Central memory CD8-positive, alpha-beta T cell (primary cell): ENCODE data around the gene RUNX1.

Experiments
- ATAC-seq: fragments of 150-1000 bp; cut with Tn5 transposase; replicated peaks from 2 replicates; pipeline ENCODE4 v1.10.0; 2022; ENCODE audit warnings: mild to moderate bottlenecking, moderate FRiP score, moderate number of reproducible peaks; ENCODE audit not compliant: poor library complexity, severe bottlenecking; ENCODE audit errors: extremely low read depth
- DNase-seq, 2 donors: peaks; one replicate each; pipeline ENCODE4 v3.0.0; 2021; ENCODE audit warnings: low spot score in 2 of 2
- H3K27ac Mint-ChIP-seq: one replicate; pipeline ENCODE4 v1.8.0; 2022; ENCODE audit warnings: low read depth, mild to moderate bottlenecking, moderate library complexity, mixed read lengths
- H3K27me3 Mint-ChIP-seq: one replicate; pipeline ENCODE4 v1.8.0; 2022; ENCODE audit warnings: mixed read lengths
- H3K36me3 Mint-ChIP-seq: one replicate; pipeline ENCODE4 v1.8.0; 2022; ENCODE audit warnings: mild to moderate bottlenecking, moderate library complexity, mixed read lengths; ENCODE audit not compliant: insufficient read depth
- H3K4me1 Mint-ChIP-seq: one replicate; pipeline ENCODE4 v1.8.0; 2022; ENCODE audit warnings: mixed read lengths
- H3K4me3 Mint-ChIP-seq: one replicate; pipeline ENCODE4 v1.8.0; 2022; ENCODE audit warnings: mild to moderate bottlenecking, moderate library complexity, mixed read lengths
- H3K9me3 Mint-ChIP-seq: one replicate; pipeline ENCODE4 v1.8.0; 2022; ENCODE audit warnings: mixed read lengths

Gene RUNX1

DNA sequence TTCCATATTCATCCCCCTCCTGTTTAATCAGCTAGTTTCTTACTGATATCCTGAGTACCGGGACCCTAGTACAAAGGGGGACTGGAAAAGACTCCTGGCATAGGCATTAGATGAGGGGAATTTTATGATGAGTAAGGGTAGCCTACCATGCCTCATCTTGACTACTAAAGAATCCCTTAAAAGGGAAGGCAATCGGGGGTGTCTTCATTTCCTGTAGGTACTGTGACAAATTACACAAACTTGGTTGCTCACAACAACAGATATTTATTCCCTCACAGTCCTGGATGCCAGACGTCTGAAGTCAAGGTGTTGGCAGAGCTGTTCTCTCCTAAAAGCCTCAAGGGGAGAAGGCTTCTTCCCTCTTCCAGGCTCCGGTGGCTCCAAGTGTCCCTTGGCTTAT is 28.9 kb upstream of the RUNX1 start:
- no peaks in the 10 kb centered on the region for H3K9me3 Mint-ChIP-seq
- no peaks in the 10 kb centered on the region for H3K36me3 Mint-ChIP-seq
- DNase-seq = no peak
- no peaks in the 10 kb centered on the region for H3K27me3 Mint-ChIP-seq
- H3K27ac Mint-ChIP-seq = no peak overlapping the region
- H3K4me3 Mint-ChIP-seq = no peak overlapping the region
- peaks cover 5% of the 10 kb centered on the region for H3K4me1 Mint-ChIP-seq
- ATAC-seq = no peak

DNA sequence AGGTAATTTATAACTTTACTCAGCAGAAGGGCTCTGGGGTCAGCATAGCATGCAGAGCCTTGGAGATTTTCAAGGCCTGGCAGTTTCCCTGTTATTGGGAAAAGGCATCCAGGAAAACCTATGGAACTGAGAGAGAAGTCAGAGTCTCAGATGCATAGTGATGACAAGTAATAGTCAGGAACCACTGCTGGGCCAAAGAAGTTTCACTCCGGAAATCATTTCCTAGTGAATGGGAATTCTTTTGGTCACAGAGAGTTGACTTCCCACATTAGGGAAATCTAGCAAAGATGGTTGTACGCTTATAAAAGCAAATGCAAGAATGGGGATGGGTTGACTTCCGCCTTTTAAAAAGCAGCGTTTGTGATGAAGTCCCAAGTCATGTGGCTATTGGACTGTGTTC is 28.4 kb upstream of the RUNX1 start:
- Mint-ChIP-seq H3K9me3 (no peaks in the 10 kb centered on the region), H3K36me3 (no peaks in the 10 kb centered on the region), H3K27me3 (no peaks in the 10 kb centered on the region), H3K4me1 (peaks cover 5% of the 10 kb centered on the region), H3K4me3 (no peak overlapping the region), H3K27ac (no peak overlapping the region)
- ATAC-seq = no peak
- no peak for DNase-seq

DNA sequence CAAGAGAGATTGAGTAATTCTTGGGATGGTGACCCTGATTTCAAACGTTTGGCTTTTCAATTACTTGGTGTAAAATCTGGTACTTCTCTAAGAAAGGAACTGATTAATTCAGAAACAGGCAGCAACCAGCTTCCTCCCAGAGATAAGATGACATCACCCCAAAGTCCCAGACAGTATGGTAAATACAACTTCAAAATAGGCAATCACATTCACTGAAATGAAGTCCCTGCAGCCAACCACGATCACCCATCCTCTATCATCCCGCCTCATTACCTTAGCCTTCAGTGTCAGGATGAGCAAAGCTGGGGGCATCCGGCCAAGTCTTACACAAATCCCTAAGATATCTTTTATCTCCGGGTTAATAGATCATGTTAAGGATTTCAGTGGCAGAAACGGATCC is 26.4 kb upstream of the RUNX1 start:
- no peak overlapping the region for H3K27ac Mint-ChIP-seq
- H3K27me3 Mint-ChIP-seq = no peaks in the 10 kb centered on the region
- no peak overlapping the region for H3K4me3 Mint-ChIP-seq
- DNase-seq (no peak), ATAC-seq (no peak)
- H3K4me1 Mint-ChIP-seq = peaks cover 5% of the 10 kb centered on the region
- no peaks in the 10 kb centered on the region for H3K9me3 Mint-ChIP-seq
- H3K36me3 Mint-ChIP-seq = no peaks in the 10 kb centered on the region

DNA sequence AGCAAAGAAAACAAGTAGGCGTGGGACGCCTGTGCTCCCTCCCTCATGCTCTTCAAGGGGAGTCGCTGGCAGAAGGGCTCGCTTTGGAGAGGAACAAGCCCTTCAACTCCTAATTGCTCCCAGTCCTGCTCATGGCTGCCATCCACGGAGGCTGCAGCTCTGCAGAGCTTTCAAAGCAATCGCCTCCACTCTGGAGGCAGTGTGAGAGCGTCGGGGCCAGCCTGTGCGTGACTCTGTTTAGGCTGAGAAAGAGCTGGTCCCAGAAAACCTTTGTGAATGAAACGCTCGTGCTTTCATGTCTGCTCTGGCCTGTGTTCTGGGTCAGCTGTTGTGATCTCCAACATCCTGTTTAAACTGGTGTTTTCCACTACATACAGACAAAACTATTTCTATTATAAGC is 23.9 kb upstream of the RUNX1 start:
- H3K4me3 Mint-ChIP-seq = no peak overlapping the region
- peaks cover under 1% of the 10 kb centered on the region for H3K4me1 Mint-ChIP-seq
- H3K9me3 Mint-ChIP-seq = no peaks in the 10 kb centered on the region
- no peak overlapping the region for H3K27ac Mint-ChIP-seq
- DNase-seq (no peak), ATAC-seq (no peak)
- H3K27me3 Mint-ChIP-seq = no peaks in the 10 kb centered on the region
- H3K36me3 Mint-ChIP-seq = no peaks in the 10 kb centered on the region

DNA sequence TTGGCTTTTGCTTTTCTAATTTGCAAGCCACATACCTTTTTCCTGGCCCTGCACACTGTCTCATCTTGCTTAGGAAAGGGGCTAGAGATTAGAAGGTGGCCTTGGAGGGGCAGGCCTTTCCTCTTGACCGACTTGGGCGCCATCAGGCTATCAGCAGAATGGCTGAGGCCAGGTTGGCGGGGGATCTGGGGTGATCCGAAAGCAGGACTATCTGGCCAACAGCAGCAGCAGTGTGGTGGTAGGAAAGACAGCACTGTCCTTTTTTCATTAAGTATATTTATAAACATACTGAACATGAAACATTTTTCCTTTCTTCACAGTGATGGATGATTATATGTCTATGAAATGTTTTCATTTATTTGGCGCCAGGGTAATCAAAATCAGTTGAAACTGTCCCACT is 23.5 kb upstream of the RUNX1 start:
- DNase-seq (no peak), ATAC-seq (no peak)
- H3K9me3 Mint-ChIP-seq = no peaks in the 10 kb centered on the region
- no peaks in the 10 kb centered on the region for H3K36me3 Mint-ChIP-seq
- H3K4me1 Mint-ChIP-seq = no peaks in the 10 kb centered on the region
- H3K27ac Mint-ChIP-seq = no peak overlapping the region
- H3K4me3 Mint-ChIP-seq = no peak overlapping the region
- H3K27me3 Mint-ChIP-seq = no peaks in the 10 kb centered on the region

DNA sequence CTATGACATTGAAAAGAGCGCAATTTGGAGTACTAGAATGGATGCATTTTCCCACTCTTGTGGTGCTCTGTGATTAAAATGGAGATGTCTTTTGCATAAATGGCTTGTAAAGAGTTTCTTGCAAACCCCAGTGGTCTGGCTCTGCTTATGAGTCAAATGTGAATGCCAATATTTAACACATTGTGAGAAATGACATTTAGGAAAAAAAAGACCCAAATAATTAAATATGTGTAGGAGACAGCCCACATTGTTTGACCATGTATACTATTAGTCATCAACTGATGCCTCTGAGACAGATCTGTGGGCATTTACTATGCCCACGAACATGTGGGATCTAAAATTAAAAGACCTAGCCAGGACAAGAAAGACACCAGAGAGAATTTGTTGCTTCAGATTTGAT is 22.2 kb upstream of the RUNX1 start:
- Mint-ChIP-seq H3K4me3 (no peak overlapping the region), H3K36me3 (no peaks in the 10 kb centered on the region), H3K27ac (no peak overlapping the region), H3K9me3 (no peaks in the 10 kb centered on the region), H3K4me1 (no peaks in the 10 kb centered on the region), H3K27me3 (no peaks in the 10 kb centered on the region)
- no peak for DNase-seq
- no peak for ATAC-seq

DNA sequence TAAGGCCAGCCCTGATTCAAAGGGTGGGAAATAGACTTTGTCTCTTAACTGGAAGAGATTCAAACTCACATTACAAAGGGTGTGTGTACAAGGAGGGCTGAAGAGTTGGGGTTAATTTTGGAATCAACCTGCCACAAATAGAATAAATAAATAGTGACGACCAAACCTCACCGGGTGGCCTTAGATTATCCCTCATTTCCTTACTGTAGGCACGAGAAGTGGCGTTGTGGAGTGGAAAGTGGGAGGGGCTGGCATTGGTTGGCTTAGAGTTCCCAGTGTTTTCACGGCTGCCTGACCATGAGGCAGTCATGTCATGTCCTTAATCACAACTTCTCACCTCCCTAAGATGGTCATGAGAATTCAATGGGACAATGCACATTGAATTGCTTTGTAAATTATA is 21.3 kb upstream of the RUNX1 start:
- Mint-ChIP-seq H3K4me1 (no peaks in the 10 kb centered on the region), H3K27me3 (no peaks in the 10 kb centered on the region), H3K9me3 (no peaks in the 10 kb centered on the region), H3K36me3 (no peaks in the 10 kb centered on the region), H3K4me3 (no peak overlapping the region), H3K27ac (no peak overlapping the region)
- DNase-seq (no peak), ATAC-seq (no peak)

DNA sequence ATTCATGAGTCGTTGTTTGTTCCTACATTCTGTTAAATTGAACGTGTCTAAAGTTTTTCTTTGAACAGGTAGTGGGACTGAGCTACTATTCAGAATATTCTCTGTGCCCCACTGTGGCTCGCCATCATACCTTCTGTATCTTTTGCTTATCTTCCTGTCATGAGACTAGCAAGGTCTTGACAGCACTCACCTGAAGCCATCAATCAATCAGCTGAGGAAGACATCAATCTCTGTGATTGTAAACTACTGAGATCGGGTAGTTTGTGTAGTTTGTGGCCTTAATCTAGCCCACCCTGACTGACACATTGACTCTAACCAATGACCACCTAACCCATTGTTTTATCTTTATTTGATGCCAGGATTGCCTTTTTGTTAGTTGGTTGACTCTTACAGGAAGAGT is 17.7 kb upstream of the RUNX1 start:
- DNase-seq = no peak
- ATAC-seq = no peak

DNA sequence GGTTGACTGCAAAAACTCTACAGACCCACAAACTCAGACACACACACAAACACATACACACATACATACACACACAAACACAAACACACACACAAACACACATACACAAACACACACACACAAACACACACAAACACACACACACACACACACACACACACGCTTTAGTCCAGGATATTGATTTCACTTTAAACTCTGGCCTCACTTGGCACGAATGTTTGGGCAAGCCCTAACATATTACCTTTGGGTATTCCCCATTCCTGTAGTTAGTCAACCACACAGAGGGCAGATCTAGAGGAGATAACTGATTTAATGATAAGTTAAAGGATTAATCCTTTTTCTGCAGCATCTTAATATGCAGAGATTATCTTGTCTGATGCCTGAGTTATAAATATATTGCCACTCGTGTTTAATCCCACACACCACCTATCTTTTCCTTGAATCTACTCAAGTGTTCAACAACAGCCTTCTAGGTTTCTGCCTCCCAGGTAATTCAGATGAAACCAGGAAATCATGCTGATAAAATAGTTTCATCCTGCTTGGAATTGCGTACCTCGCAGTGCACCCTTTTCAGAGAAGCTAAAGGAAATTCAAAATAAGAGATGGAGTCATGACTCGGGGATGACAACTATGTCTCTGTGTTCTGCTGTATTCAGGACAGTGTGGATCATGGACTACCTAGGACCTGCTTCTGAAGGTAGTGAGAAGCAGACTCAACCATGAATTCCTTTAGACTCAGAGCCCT is 14.5 kb upstream of the RUNX1 start:
- Mint-ChIP-seq H3K4me1 (peaks cover 22% of the 10 kb centered on the region), H3K27me3 (no peaks in the 10 kb centered on the region), H3K4me3 (no peak overlapping the region), H3K9me3 (no peaks in the 10 kb centered on the region), H3K27ac (no peak overlapping the region), H3K36me3 (no peaks in the 10 kb centered on the region)
- DNase-seq (no peak), ATAC-seq (no peak)

More for the DNA sequence above, 17.7 kb upstream of the RUNX1 start:
- H3K4me3 Mint-ChIP-seq = no peak overlapping the region
- no peak overlapping the region for H3K27ac Mint-ChIP-seq
- H3K36me3 Mint-ChIP-seq = no peaks in the 10 kb centered on the region
- no peaks in the 10 kb centered on the region for H3K27me3 Mint-ChIP-seq
- H3K4me1 Mint-ChIP-seq = no peaks in the 10 kb centered on the region
- H3K9me3 Mint-ChIP-seq = no peaks in the 10 kb centered on the region

DNA sequence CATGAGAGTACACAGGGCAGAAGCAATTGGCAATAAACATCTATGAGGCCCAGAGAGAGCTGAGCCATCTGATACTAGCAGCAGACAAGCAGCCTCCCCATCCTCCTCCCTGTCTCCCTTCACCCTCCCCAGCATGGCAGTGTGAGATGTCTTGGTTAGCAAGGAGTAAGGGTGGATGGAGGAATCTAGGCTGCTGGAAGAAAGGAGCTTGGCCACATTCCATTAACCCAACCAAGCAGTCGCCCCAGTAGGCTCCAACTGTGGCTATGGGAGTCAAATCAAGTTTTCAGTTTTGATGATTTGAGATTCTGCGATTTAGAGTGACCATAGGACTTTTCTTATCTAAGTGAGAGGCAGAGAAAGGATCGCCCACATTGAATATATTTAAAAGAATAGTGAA is 12.9 kb upstream of the RUNX1 start:
- Mint-ChIP-seq H3K27me3 (no peaks in the 10 kb centered on the region), H3K4me1 (peaks cover 35% of the 10 kb centered on the region), H3K27ac (no peak overlapping the region), H3K36me3 (no peaks in the 10 kb centered on the region), H3K4me3 (no peak overlapping the region), H3K9me3 (no peaks in the 10 kb centered on the region)
- no peak for ATAC-seq
- DNase-seq = no peak

DNA sequence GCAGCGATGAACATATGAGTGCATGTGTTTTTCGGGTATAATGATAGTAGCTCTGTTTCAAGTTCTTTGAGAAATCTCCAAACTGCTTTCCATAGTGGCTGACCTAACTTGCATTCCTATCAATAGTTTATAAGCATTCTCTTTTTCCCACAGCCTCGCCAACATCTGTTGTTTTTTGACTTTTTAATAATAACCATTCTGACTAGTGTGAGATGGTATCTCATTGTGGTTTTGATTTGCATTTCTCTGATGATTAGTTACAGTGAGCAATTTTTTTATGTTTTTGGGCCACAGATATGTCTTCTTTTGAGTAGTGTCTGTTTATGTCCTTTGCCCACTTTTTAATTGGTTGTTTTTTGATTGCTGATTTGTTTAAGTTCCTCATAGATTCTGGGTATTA is 10.6 kb upstream of the RUNX1 start:
- Mint-ChIP-seq H3K4me3 (no peak overlapping the region), H3K27ac (no peak overlapping the region), H3K36me3 (no peaks in the 10 kb centered on the region), H3K9me3 (no peaks in the 10 kb centered on the region), H3K27me3 (no peaks in the 10 kb centered on the region), H3K4me1 (peaks cover 37% of the 10 kb centered on the region)
- DNase-seq = no peak
- ATAC-seq = no peak

DNA sequence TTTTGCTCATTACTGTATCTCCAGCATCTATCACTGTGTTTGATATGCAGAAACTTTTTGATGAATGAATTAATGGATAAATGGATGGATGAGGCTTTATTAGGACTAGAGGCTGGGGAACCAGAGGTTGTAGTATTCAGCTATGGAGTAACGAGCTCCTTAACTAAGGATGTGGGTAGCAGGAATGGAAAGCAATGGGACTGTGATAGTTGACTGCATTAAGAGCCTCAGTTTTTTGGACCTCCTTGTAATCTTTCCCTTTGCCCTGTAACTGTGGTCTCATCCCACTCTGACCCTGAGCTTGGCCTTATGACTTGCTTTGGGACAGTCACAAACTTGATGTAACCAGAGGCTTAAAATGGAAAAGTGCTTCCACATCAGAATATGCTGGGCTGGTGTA is 9.0 kb upstream of the RUNX1 start:
- no peak overlapping the region for H3K4me3 Mint-ChIP-seq
- DNase-seq = no peak
- H3K27ac Mint-ChIP-seq = no peak overlapping the region
- H3K4me1 Mint-ChIP-seq = peaks cover 37% of the 10 kb centered on the region
- H3K9me3 Mint-ChIP-seq = no peaks in the 10 kb centered on the region
- no peak for ATAC-seq
- no peaks in the 10 kb centered on the region for H3K27me3 Mint-ChIP-seq
- no peaks in the 10 kb centered on the region for H3K36me3 Mint-ChIP-seq

DNA sequence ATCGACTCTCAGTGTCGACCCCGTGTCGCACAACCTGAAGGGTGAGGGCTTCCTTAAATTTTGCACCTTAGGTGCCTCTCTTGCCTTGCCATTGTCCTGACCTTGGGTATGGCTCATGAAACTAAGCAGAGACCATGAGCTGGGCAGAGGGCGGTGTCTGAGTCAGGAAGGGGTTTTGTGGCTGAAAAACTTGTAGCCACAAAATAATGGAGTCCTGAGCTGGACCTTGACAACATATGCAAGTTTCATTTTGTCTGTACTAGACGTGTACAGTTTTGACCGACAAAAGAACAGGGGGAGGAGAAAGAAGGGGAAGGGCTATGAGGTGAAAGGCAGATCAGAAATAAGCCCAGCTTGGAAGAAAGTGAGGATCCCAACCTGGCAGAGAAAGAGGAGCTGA is 8.3 kb upstream of the RUNX1 start:
- Mint-ChIP-seq H3K27me3 (no peaks in the 10 kb centered on the region), H3K4me1 (peaks cover 37% of the 10 kb centered on the region)
- no peak for ATAC-seq

More for the DNA sequence above, 8.3 kb upstream of the RUNX1 start:
- Mint-ChIP-seq H3K36me3 (no peaks in the 10 kb centered on the region), H3K4me3 (no peak overlapping the region), H3K27ac (no peak overlapping the region), H3K9me3 (no peaks in the 10 kb centered on the region)
- DNase-seq = no peak
